Sigmoid colon (tissue), 4 donors: Measurements from ENCODE around the gene EFCAB12.
"Not testable (repeated sequence)": the region's sequence is repeated elsewhere in the genome, so short reads cannot be mapped to it uniquely, and the experiment has no call there.

Source experiments
- EP300 ChIP-seq, 4 donors: sonication (generic); formaldehyde crosslinking; IDR thresholded peaks; one replicate each; pipeline ENCODE4 v1.6.1; 2017; ENCODE audit warnings: antibody characterized with exemption in 4 of 4
- POLR2A ChIP-seq, 2 donors: fragments of 450-650 bp; IDR thresholded peaks; one replicate each; pipeline ENCODE4 v1.6.1; 2016; ENCODE audit warnings: antibody characterized with exemption in 2 of 2, mild to moderate bottlenecking in 2 of 2, moderate library complexity in 2 of 2
- POLR2AphosphoS5 ChIP-seq, 4 donors: sonication (generic); formaldehyde crosslinking; IDR thresholded peaks; one replicate each; pipeline ENCODE4 v1.6.1; 2017; ENCODE audit warnings: antibody characterized with exemption in 4 of 4
- TF ChIP-seq, protein P1 (sequence below), 4 experiments: fragments of 450-650 bp in 3 of 4; fragments of 200-600 bp in 1 of 4; IDR thresholded peaks; one replicate each; pipeline ENCODE4 v1.5.1; 2016 to 2019; ENCODE audit warnings: antibody characterized with exemption in 4 of 4, mild to moderate bottlenecking in 3 of 4, moderate library complexity in 2 of 4

DNA sequence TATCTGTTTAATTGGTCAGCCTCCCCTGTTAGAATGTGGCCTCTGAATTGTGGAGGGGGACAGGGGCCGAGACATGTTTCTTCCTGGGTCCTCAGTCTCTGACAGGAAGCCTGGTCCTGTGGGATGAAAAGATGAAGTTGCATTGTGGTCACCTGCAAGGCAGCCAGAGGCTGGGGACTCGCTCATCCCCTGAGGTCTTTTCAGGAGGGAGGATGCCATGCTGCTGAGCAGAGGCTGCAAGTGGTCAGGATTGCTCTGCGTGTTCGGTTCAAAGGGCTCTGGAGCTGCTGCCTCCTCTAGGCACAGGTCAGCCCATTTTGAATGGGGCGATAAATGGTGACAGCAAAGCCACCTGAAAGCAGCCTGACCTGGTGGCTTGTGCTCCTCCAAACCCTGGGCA, 44.3 kb downstream of the EFCAB12 start:
- TF ChIP-seq, protein P1, sequence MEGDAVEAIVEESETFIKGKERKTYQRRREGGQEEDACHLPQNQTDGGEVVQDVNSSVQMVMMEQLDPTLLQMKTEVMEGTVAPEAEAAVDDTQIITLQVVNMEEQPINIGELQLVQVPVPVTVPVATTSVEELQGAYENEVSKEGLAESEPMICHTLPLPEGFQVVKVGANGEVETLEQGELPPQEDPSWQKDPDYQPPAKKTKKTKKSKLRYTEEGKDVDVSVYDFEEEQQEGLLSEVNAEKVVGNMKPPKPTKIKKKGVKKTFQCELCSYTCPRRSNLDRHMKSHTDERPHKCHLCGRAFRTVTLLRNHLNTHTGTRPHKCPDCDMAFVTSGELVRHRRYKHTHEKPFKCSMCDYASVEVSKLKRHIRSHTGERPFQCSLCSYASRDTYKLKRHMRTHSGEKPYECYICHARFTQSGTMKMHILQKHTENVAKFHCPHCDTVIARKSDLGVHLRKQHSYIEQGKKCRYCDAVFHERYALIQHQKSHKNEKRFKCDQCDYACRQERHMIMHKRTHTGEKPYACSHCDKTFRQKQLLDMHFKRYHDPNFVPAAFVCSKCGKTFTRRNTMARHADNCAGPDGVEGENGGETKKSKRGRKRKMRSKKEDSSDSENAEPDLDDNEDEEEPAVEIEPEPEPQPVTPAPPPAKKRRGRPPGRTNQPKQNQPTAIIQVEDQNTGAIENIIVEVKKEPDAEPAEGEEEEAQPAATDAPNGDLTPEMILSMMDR (IDR thresholded peaks at IDR 0.05), result not testable (repeated sequence)
- TF ChIP-seq POLR2A, POLR2AphosphoS5, EP300 (IDR thresholded peaks at IDR 0.05): not testable (repeated sequence)
